IPS-18c (cell line): ENCODE results near the gene NDC80.

Source experiments
- H3K4me3 ChIP-seq: 2 replicates; pipeline ENCODE4 v1.7.0; 2013; ENCODE audit warnings: low read depth, mild to moderate bottlenecking, low read length, moderate library complexity; ENCODE audit not compliant: insufficient read depth
- H3K9me3 ChIP-seq: one replicate; pipeline ENCODE4 v1.6.1; 2013; ENCODE audit warnings: mild to moderate bottlenecking, low read length, moderate library complexity; ENCODE audit not compliant: control insufficient read depth, insufficient read depth

Gene NDC80

DNA sequence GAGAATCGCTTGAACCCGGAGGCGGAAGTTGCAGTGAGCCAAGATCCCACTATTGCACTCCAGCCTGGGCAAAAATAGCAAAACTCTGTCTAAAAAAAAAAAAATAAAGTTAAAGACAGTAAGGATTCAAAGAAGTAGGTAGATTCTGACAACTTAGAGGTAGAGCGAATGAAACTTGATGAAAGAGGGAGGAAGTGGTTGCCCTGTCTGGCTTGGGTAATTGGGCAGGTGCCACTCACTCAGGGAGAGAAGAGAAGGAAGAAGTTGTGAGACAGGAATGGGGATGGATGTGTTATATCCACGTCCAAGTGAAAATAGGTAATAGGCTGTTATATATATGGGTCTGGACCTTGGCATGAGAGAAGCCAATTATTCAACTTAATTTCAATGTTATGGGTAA lies 26.3 kb downstream of the NDC80 start:
- Histone ChIP-seq H3K4me3 (no peak overlapping the region), H3K9me3 (no peaks in the 10 kb centered on the region)

DNA sequence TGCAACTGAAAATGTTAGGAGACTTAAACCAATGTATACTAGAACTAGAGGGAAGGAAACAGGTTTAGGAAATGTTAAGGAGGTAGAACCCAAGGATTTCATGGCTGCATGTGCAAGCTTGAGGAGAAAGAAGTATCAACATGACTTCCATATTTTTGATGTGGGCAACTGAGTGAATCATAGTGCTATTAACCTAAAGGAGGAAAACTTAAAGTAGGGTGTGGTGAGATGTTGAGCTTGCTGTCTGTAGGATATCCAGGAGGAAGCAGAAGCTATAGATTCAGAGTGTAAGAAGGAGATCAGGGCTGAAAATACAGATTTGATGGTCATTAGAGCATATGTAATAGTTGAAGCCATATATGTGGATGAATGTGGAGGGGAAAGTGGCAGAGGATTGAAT lies 31.5 kb downstream of the NDC80 start:
- H3K9me3 ChIP-seq = no peaks in the 10 kb centered on the region
- no peak overlapping the region for H3K4me3 ChIP-seq

DNA sequence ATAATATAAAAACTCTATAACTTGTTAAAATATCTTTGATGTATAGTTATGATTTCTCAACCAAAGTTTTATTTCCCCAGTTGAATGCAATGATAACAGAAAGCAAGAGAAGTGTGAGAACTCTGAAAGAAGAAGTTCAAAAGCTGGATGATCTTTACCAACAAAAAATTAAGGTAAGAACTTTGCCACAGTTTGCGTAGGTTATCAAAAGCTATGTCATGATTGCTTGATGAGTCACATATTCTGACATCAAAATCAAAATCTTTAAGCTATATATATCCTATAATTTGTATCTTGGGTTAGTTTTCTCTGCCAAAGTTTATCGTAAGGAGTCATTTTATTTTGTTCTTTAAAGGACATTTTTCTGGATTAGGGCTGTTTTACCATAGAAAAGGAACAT lies 35.0 kb downstream of the NDC80 start:
- no peaks in the 10 kb centered on the region for H3K9me3 ChIP-seq
- no peak overlapping the region for H3K4me3 ChIP-seq

DNA sequence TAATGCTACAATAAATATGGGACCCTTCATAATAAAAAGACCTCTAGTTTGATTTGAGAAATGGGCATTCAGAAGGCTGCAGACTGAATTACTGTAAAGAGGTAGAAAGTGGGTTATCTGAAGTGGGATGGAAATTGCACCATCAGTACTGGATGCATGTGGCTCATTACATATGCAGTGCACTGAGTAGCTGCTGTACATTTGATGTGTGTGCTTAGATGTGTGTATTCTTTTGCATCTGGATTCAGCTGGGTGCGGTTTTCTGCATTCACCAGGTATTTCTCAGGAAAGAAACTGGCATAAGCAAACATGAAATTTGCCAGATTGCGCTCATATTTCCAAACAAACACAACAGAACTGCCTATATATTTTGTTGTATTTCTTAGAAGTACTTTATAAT lies 38.2 kb downstream of the NDC80 start:
- no peaks in the 10 kb centered on the region for H3K9me3 ChIP-seq
- no peak overlapping the region for H3K4me3 ChIP-seq

DNA sequence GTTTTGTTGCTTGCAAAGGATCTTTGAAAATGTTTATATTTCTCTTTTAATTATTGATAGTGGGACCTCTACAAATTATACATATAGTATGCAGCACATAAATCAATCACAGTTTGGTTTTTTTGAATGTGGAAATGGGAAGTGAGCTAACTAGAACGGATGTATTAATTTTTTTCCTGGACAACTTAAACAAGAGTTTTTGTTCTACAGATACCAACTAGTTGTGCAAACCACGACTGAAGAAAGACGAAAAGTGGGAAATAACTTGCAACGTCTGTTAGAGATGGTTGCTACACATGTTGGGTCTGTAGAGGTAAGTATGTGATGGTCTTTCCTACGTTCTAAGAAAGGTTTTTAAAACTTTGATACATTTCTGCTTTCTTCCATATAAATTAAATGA lies 39.2 kb downstream of the NDC80 start:
- Histone ChIP-seq H3K9me3 (no peaks in the 10 kb centered on the region), H3K4me3 (no peak overlapping the region)

DNA sequence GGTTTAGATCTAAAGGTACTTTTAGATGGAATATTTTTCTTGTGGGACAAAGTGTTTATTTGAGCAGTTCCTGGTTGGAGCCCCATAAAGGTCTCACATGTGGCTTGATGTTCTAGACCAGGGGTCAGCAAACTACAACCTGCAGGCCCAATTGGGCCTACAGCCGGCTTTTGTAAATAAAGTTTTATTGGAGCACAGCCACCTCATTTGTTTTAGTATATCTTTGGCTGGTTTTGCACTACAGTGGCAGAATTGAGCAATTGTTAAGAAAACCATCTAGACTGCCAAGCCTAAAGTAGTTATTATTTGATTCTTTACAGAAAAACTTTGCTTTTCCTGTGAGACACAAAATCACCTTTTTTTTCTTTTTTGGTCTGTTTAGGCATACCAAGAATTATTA lies 41.6 kb downstream of the NDC80 start:
- H3K4me3 ChIP-seq = no peak overlapping the region
- H3K9me3 ChIP-seq = no peaks in the 10 kb centered on the region

DNA sequence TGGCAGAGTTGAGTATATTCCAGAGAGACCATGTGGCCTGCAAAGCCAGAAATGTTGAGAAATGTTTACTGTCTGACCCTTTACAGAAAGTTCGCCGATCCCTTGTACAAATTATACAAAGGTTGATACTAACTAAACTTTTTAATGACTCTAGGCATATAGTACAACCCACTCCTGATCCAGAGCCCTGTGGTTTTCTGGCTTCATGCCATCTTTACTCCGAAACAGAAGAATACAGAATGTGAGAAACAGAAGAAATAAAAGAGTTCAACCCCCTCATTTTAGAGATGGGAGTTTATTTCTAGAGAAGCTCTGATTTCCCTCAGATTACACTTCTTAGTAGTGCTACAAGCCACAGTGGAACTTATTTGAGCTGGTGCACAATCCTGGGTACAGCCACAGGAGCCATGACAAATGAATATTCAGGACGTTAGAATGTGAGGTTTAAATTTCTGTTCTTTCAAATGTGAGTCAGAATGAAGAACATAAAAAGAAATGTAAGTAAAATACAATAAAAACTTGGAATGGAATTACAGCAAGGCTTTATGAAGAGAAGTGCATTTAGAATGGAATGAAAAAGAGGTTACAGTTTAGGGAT lies 46.1 kb downstream of the NDC80 start:
- Histone ChIP-seq H3K4me3 (no peak overlapping the region), H3K9me3 (no peaks in the 10 kb centered on the region)

DNA sequence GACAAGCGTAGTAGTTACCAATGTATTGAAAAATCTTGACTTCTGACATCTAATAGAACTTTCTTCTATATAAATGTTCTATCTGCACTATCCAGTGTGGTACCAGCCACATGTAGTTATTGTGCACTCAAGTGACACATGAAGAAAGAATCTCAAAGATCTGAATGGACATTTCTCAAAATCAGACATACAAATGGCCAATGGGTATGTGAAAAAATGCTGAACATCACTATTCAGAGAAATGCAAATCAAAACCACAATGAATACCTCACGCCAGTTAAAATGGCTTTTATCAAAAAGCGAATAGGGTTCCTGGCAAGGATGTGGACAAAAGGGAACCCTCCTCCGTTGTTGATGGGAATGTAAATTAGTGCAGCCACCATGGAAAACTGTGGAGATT lies 46.7 kb downstream of the NDC80 start:
- H3K9me3 ChIP-seq = no peaks in the 10 kb centered on the region
- H3K4me3 ChIP-seq = no peak overlapping the region

DNA sequence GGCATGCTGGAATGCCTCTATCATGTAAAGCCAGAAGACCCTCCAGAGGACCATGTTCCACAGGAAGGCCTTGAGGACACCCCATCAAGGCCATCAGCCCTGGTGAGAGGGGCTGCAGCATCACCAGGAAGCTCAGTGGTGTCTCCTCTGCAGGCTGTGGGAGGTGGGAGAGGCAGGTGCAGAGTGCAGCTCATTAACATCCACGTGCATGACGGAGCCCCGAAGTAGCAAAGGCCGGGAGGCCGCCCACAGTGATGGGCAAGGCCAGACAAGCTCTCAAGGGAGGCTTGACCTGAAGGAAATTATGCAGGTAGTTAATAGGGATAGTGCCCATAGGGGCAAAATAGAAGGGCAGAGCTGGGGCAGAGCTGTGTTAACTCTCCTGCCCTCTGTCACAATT lies 53.9 kb downstream of the NDC80 start:
- H3K4me3 ChIP-seq = no peak overlapping the region

DNA sequence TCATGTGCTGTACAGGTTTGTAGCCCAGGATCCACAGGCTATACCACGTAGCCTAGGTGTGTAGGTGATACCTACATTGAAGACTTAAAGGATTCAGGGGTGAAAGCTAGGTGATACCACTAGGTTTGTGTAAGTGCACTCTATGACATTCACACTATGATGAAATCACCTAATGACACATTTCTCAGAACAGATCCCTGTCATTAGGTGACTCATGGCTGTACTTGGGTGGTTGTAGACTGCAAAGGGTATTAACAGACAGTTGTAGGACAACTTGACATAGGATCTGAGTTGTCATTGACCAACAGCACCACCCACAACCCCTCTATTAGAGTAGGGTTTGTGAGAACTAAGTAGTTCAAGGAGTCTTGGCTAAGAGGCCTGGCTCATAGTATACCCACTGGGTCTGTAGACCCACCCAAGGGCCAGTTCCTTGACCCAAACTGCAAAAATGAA lies 56.5 kb downstream of the NDC80 start:
- H3K4me3 ChIP-seq = no peak overlapping the region
- no peaks in the 10 kb centered on the region for H3K9me3 ChIP-seq

More for the DNA sequence above, 53.9 kb downstream of the NDC80 start:
- H3K9me3 ChIP-seq = no peaks in the 10 kb centered on the region

DNA sequence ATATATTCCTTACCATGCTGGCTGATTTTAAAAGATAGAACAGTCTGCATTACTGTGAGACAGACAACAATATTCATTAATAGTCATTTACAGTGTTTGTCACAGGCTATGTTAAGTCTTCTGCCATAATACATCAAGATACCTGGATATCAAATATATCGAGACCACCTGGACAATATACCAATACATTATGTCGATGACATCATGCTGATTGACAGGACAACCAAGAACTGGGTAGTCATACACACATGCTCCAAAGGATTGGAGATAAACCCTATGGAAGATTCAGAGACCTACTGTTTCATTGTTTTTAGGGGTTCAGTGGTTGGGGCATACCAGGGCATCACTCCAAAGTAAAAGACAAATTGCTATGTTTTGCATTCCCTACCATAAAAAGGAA lies 57.6 kb downstream of the NDC80 start:
- Histone ChIP-seq H3K4me3 (no peak overlapping the region), H3K9me3 (no peaks in the 10 kb centered on the region)

DNA sequence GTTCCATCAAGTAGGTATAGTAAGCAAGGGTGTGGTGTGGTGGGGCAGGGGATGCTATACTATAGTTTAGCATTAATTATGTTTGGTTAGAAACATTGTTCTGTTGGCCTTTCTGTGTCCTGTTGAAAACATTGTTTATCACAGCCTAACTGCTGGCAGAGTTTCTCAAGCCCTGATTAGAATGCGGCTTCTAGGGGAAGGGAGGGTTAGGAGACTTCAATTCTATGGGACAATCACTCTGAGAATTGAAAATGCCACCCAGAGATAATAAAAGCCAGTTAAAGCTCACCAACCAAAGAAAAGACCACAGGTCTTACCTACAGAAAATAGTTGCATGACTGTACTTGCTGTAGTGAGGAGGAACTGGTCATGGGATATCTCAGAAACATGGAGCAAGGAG lies 64.2 kb downstream of the NDC80 start:
- Histone ChIP-seq H3K9me3 (no peaks in the 10 kb centered on the region), H3K4me3 (no peak overlapping the region)

DNA sequence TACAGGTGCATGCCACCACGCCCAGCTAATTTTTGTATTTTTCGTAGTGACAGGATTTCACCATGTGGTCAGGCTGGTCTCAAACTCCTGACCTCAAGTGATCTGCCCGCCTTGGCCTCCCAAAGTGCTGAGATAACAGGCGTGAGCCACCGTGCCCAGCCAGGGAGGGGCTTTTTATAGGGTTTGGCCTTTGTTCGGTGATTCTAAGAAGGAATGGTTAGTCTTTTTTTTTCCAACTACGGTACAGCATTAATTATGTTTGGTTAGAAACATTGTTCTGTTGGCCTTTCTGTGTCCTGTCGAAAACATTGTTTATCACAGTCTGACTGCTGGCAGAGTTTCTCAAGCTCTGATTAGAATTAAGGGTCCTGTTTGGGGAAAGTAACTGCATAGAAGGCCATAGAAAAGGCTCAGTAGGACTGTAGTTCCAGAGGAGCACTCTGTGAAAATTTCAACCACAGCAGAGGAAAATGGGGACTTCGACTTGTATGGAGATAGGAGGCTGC lies 64.8 kb downstream of the NDC80 start:
- Histone ChIP-seq H3K9me3 (no peaks in the 10 kb centered on the region), H3K4me3 (no peak overlapping the region)

DNA sequence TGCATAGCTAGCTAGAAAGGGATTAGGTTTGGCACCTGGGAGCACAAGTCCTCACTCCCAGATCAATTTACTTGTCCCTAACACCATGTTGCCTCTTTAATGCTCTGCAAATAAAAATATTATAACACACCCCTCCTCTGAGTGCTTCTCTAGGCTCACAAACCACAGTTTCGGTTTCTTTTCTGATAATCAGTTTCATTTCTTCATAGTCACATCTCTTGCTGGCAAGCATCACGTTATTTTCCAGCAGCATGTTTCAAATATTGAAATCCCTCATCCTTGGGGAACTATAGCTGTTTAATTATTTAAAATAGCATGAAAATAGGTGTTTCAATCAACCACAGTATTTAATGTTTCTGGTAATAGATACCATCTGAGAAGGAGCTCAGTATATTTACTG lies 70.3 kb downstream of the NDC80 start:
- no peaks in the 10 kb centered on the region for H3K9me3 ChIP-seq
- no peak overlapping the region for H3K4me3 ChIP-seq

DNA sequence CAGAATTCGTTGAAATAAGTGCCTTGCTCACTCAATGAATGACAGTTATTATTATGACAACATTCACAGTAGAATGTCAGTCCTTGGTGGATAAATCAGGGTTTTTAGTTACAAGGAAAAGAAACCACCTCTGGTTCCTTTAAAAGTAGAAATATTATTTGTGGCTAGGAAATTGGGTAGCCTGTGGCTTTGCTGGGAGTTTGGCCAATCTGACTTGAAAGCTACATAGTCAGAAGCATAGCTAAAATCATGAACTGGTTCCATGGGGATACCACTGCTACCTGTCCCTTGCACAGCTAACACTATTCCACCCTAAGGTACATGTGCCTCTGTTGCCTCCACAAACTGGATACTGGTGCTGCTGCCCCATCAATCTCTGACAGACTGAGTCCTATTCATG lies 71.4 kb downstream of the NDC80 start:
- Histone ChIP-seq H3K9me3 (no peaks in the 10 kb centered on the region), H3K4me3 (no peak overlapping the region)

DNA sequence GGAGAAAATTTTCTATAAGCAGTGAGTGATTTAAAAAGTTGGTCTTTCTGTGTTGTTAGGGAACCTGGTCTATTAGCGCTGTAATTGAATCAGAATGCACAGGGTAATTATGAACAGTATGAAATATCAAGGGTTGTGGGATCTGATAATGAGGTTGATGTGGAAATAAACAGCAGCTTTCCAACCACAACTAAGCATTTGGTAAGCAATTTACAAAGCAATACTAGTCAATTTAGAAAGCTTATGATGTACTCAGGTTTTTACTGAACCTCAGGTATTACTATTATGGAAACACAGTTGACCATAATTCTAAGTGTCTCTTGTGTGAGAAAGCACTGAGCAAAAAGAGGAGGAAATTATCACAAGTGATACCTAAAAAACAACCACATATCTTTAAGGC lies 73.2 kb downstream of the NDC80 start:
- no peak overlapping the region for H3K4me3 ChIP-seq
- H3K9me3 ChIP-seq = no peaks in the 10 kb centered on the region

DNA sequence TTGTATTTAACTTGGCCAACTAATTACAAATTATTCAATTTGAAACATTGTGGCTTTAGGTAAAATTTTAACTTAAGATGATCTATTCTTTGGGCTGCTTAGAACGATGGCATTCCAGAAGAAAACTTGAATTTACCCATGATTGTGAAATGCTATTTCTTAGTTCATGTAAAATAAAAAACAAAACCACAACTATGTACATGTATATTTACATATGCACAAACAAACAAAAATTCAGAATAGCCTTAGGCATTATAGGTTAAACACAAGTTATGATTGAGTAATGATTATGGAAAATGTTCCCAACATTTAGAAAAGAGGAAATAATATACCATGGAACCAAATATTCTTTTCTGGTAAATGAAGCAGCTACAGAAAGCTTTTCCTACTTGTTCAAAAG lies 80.6 kb downstream of the NDC80 start:
- Histone ChIP-seq H3K9me3 (peaks cover 3% of the 10 kb centered on the region), H3K4me3 (no peak overlapping the region)

DNA sequence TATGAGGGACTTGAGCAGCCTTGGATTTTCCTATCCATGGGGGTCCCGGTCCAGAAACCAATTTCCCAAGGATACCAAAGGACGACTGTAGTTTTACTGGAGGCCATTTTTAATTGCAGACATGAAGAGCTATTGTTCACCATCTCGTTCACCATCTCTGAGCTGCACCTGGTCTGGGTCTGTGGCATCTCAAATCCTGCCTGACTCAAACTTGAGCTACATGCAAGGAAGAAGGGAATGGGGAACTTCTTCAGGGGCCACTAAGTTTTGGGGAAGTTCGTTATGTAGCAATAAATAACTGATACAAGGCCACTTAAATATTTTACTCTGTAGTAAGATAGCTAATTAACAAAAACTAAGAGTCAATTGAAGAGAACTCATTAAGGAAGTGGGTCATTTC lies 82.1 kb downstream of the NDC80 start:
- H3K9me3 ChIP-seq = peaks cover 3% of the 10 kb centered on the region
- H3K4me3 ChIP-seq = no peak overlapping the region

DNA sequence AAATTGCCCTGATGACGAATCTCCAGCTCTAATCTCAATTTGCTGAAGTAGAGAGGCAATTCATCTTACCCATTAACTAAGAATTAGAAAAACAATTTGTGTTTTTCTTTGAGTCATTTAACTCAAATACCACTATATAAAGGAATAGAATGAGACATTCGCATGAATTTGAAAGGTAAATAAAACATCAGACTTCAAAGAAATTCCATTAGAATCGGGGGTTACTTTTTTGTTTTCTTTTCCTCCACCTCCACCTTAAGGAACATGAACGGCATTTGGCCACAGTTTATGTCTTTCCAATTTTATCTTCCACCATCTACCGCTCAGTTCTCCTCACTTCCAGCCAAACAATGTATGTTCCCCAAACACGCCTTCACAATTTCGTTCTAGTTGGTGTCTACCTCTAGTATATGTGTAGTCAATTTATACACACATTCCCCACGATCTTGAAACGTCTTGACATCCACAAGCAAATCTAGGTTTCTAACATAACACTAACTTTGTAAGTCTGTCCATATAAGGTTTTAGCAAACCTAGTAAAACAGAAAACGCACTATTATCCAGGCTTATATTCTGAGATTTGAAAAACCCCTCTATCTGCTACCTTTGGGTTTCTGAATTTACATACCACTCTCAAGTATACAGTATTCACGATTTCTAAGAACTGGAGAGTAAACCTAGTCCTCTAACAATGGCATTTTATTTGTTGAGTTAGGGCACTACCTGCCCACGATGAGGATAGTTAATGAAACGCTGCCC lies 83.0 kb downstream of the NDC80 start:
- Histone ChIP-seq H3K9me3 (peaks cover 3% of the 10 kb centered on the region), H3K4me3 (peak overlapping the region; percentile 94)
